Measurements from ENCODE around the gene TNFAIP8L3. TPM values are rescaled to one million over a fixed set of nuclear protein-coding genes. Genes with fewer than 3 reads are reported as not detected.
A peak's percentile ranks its signal among the peaks of the same experiment; 100 is the strongest.

The TNFAIP8L3 gene
- total and polyA plus RNA-seq, 2 donors = 0.47 to 4.7 TPM

DNA sequence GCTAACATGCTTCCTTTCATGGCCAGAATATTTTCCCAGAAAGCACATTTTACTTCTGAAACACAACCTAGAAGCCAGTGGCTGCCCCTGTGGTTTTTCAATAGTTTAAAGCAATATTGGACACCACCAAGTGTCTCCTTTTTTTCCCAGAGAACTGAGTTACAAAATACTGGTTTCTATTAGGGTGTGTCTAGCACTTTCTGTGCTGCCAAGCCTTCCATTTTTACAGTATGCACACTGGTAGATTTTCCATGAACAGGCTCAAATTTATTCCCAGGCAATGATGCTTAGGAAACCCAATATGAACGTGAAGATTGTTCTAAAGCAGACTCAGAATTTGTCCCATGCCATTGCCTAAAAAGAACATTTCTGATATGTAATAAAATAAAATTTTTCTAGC lies 7.2 kb downstream of the TNFAIP8L3 start:
- no peaks in the 10 kb centered on the region for H3K9me3 ChIP-seq (ENCODE audit: control insufficient read depth in 2 of 2, insufficient read depth in 1 of 2, low read length in 1 of 2)
- DNase-seq (ENCODE audit: low read depth in 6 of 9, low spot score in 9 of 9) = no peak
- WGBS = 94% methylated on average over 1 of the region's 1 CpG
- H3K4me1 ChIP-seq (ENCODE audit: control insufficient read depth in 2 of 2, insufficient read depth in 2 of 2, low read length in 2 of 2) = no peaks in the 10 kb centered on the region
- no peak overlapping the region for H3K27ac ChIP-seq (ENCODE audit: low read depth in 1 of 2, low read length in 1 of 2)
- H3K36me3 ChIP-seq (ENCODE audit: control insufficient read depth in 2 of 2, insufficient read depth in 2 of 2, low read length in 1 of 2) = no peaks in the 10 kb centered on the region
- H3K4me3 ChIP-seq (ENCODE audit: low read length in 2 of 2) = no peak overlapping the region
- peaks cover 15 to 39% of the 10 kb centered on the region in 2 donors for H3K27me3 ChIP-seq (ENCODE audit: control insufficient read depth in 2 of 2, insufficient read depth in 1 of 2, low read length in 1 of 2)

DNA sequence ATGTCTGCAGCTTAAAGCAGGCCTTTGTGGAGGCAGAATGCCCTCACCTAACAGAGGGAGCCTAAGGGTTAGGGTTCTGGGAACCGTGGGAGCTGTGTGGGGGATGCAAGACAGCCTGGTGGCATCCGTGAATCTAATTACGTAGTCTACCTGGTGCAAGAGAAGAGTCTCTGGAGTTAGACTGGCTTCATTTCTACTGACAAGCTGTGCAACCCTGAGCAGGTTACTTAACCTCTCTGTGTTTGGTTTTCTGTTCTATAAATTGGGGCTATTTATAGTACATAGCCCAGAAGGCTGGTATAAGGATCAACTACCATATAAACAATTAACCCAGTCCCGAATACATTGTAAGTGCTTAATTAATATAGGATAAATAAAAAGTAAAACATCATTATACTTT lies 8.3 kb downstream of the TNFAIP8L3 start:
- no peak overlapping the region for H3K27ac ChIP-seq (ENCODE audit: low read depth in 1 of 2, low read length in 1 of 2)
- WGBS = 91% methylated on average over 4 of the region's 4 CpGs
- no peak overlapping the region for H3K4me3 ChIP-seq (ENCODE audit: low read length in 2 of 2)
- peaks cover 8 to 28% of the 10 kb centered on the region in 2 donors for H3K27me3 ChIP-seq (ENCODE audit: control insufficient read depth in 2 of 2, insufficient read depth in 1 of 2, low read length in 1 of 2)
- no peak for DNase-seq (ENCODE audit: low read depth in 6 of 9, low spot score in 9 of 9)
- H3K9me3 ChIP-seq (ENCODE audit: control insufficient read depth in 2 of 2, insufficient read depth in 1 of 2, low read length in 1 of 2) = no peaks in the 10 kb centered on the region
- H3K36me3 ChIP-seq (ENCODE audit: control insufficient read depth in 2 of 2, insufficient read depth in 2 of 2, low read length in 1 of 2) = no peaks in the 10 kb centered on the region
- no peaks in the 10 kb centered on the region for H3K4me1 ChIP-seq (ENCODE audit: control insufficient read depth in 2 of 2, insufficient read depth in 2 of 2, low read length in 2 of 2)

DNA sequence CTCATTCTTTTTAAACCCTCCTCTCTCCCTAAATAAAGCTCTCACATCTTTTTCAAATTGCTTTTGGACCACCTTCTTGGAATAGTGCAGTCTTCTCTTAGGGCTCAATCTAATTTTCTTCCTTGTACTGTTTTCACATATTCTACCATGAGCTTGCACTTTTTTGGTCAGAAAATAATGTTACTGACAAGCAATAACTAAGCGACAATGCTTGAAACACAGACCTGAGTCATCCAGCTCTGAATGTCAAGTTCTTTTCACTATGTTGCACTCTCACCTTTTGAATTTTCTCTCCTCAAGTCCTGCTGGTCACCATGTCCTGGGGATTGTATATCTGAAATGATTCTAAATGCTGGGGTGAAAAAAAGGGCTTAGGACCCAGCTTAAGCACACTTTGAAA lies 8.9 kb downstream of the TNFAIP8L3 start:
- no peak for DNase-seq (ENCODE audit: low read depth in 6 of 9, low spot score in 9 of 9)
- H3K4me1 ChIP-seq (ENCODE audit: control insufficient read depth in 2 of 2, insufficient read depth in 2 of 2, low read length in 2 of 2) = no peaks in the 10 kb centered on the region
- no peak overlapping the region for H3K27ac ChIP-seq (ENCODE audit: low read depth in 1 of 2, low read length in 1 of 2)
- H3K4me3 ChIP-seq (ENCODE audit: low read length in 2 of 2) = no peak overlapping the region
- no peaks in the 10 kb centered on the region for H3K9me3 ChIP-seq (ENCODE audit: control insufficient read depth in 2 of 2, insufficient read depth in 1 of 2, low read length in 1 of 2)
- peaks cover 4 to 21% of the 10 kb centered on the region in 2 donors for H3K27me3 ChIP-seq (ENCODE audit: control insufficient read depth in 2 of 2, insufficient read depth in 1 of 2, low read length in 1 of 2)
- 89% methylated on average over 1 of the region's 1 CpG for WGBS
- no peaks in the 10 kb centered on the region for H3K36me3 ChIP-seq (ENCODE audit: control insufficient read depth in 2 of 2, insufficient read depth in 2 of 2, low read length in 1 of 2)

DNA sequence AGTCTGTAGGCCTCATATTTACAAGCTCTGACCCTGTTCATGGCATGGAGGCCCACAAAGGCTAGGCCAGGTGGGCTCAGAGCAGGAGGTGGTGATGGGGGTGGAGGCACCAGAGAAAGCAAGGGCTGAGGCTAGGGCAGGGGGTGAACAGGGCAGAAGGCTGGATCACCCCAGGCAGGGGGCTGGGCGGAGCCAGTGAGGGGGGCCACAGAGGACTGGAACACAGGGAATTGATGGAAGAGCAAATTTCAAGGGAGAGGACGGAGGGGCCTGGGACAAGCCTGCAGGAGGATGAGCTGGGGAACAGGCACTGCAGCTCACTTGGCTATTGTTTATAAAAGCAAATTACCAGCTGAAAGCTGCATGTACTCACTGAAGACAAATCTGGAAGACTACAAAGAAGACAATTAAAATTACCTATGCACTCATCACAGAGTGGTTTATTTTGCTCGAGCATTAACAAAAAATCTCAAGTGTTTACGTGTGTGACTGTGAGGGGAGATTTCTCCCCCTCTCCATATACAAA lies 11.0 kb downstream of the TNFAIP8L3 start:
- no peaks in the 10 kb centered on the region for H3K9me3 ChIP-seq (ENCODE audit: control insufficient read depth in 2 of 2, insufficient read depth in 1 of 2, low read length in 1 of 2)
- H3K4me1 ChIP-seq (ENCODE audit: control insufficient read depth in 2 of 2, insufficient read depth in 2 of 2, low read length in 2 of 2) = no peaks in the 10 kb centered on the region
- H3K4me3 ChIP-seq (ENCODE audit: low read length in 2 of 2) = no peak overlapping the region
- no peak overlapping the region for H3K27ac ChIP-seq (ENCODE audit: low read depth in 1 of 2, low read length in 1 of 2)
- DNase-seq (ENCODE audit: low read depth in 6 of 9, low spot score in 9 of 9) = no peak
- 98% methylated on average over 4 of the region's 4 CpGs for WGBS
- H3K36me3 ChIP-seq (ENCODE audit: control insufficient read depth in 2 of 2, insufficient read depth in 2 of 2, low read length in 1 of 2) = no peaks in the 10 kb centered on the region
- H3K27me3 ChIP-seq (ENCODE audit: control insufficient read depth in 2 of 2, insufficient read depth in 1 of 2, low read length in 1 of 2) = peaks cover 0 to 6% of the 10 kb centered on the region in 2 donors

DNA sequence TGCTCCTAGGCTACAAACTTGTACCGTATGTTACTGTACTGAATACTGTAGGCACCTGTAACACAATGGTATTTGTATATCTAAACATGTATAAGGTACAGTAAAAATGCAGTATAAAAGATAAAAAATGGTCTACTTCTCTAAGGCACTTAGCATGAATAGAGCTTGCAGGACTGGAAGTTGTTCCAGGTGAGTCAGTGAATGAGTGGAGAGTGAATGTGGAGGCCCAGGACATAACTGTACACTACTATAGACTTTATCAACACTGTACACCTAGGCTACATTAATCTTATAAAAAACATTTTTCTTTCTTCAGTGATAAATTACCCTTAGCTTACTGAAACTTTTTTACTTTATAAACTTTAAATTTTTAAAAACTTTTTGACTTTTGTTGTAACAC lies 12.5 kb downstream of the TNFAIP8L3 start:
- Histone ChIP-seq H3K27ac (ENCODE audit: low read depth in 1 of 2, low read length in 1 of 2) (no peak overlapping the region), H3K9me3 (ENCODE audit: control insufficient read depth in 2 of 2, insufficient read depth in 1 of 2, low read length in 1 of 2) (no peaks in the 10 kb centered on the region), H3K4me3 (ENCODE audit: low read length in 2 of 2) (no peak overlapping the region), H3K27me3 (ENCODE audit: control insufficient read depth in 2 of 2, insufficient read depth in 1 of 2, low read length in 1 of 2) (peaks cover 0 to 5% of the 10 kb centered on the region in 2 donors), H3K4me1 (ENCODE audit: control insufficient read depth in 2 of 2, insufficient read depth in 2 of 2, low read length in 2 of 2) (peaks cover 0 to 6% of the 10 kb centered on the region in 2 donors), H3K36me3 (ENCODE audit: control insufficient read depth in 2 of 2, insufficient read depth in 2 of 2, low read length in 1 of 2) (no peaks in the 10 kb centered on the region)
- DNase-seq (ENCODE audit: low read depth in 6 of 9, low spot score in 9 of 9) = no peak
- WGBS = 100% methylated on average over 1 of the region's 1 CpG

DNA sequence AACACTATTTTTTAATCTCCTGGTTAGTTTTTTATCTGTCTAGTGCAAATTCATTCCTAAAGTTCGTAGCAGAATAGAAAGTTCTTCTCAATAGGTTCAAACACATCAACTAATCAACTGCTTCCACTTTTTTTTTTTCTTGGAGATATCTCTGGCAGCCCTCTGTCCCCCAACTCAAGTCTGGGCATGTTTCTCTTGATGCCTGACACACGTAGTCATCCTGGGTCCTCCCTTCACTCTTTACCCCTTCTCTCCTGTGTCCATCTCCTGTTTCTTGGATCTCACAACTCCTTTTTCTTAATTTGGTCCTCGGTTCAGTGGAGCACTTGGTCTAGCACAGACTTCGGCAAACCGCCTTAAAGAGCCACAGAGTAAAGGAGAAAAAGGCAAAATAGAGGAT lies 14.4 kb downstream of the TNFAIP8L3 start:
- Histone ChIP-seq H3K9me3 (ENCODE audit: control insufficient read depth in 2 of 2, insufficient read depth in 1 of 2, low read length in 1 of 2) (no peaks in the 10 kb centered on the region), H3K27me3 (ENCODE audit: control insufficient read depth in 2 of 2, insufficient read depth in 1 of 2, low read length in 1 of 2) (no peaks in the 10 kb centered on the region), H3K27ac (ENCODE audit: low read depth in 1 of 2, low read length in 1 of 2) (no peak overlapping the region), H3K36me3 (ENCODE audit: control insufficient read depth in 2 of 2, insufficient read depth in 2 of 2, low read length in 1 of 2) (no peaks in the 10 kb centered on the region), H3K4me1 (ENCODE audit: control insufficient read depth in 2 of 2, insufficient read depth in 2 of 2, low read length in 2 of 2) (peaks cover 0 to 11% of the 10 kb centered on the region in 2 donors), H3K4me3 (ENCODE audit: low read length in 2 of 2) (no peak overlapping the region)
- WGBS = 95% methylated on average over 5 of the region's 5 CpGs
- no peak for DNase-seq (ENCODE audit: low read depth in 6 of 9, low spot score in 9 of 9)

DNA sequence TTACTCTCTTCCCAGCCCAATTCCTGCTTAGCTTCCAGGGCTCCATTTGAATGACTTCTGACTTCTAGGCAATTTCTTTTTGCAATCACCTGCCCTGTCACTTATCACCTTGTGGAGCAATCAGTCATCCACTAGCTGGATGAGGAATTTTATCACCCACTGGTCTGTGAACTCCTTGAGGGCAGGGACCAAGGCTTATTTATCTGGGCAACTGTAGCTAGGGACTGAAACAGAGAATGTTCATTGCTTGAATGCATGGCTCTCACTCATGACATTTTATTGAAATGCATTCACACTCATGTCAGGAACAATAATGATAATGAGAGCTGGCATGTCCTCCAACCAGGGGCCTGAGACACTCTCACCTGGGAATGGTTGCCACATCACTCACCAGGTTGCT lies 15.5 kb downstream of the TNFAIP8L3 start:
- Histone ChIP-seq H3K36me3 (ENCODE audit: control insufficient read depth in 2 of 2, insufficient read depth in 2 of 2, low read length in 1 of 2) (no peaks in the 10 kb centered on the region), H3K4me1 (ENCODE audit: control insufficient read depth in 2 of 2, insufficient read depth in 2 of 2, low read length in 2 of 2) (peaks cover 0 to 11% of the 10 kb centered on the region in 2 donors), H3K27me3 (ENCODE audit: control insufficient read depth in 2 of 2, insufficient read depth in 1 of 2, low read length in 1 of 2) (no peaks in the 10 kb centered on the region), H3K27ac (ENCODE audit: low read depth in 1 of 2, low read length in 1 of 2) (no peak overlapping the region), H3K4me3 (ENCODE audit: low read length in 2 of 2) (no peak overlapping the region), H3K9me3 (ENCODE audit: control insufficient read depth in 2 of 2, insufficient read depth in 1 of 2, low read length in 1 of 2) (no peaks in the 10 kb centered on the region)
- no peak for DNase-seq (ENCODE audit: low read depth in 6 of 9, low spot score in 9 of 9)

DNA sequence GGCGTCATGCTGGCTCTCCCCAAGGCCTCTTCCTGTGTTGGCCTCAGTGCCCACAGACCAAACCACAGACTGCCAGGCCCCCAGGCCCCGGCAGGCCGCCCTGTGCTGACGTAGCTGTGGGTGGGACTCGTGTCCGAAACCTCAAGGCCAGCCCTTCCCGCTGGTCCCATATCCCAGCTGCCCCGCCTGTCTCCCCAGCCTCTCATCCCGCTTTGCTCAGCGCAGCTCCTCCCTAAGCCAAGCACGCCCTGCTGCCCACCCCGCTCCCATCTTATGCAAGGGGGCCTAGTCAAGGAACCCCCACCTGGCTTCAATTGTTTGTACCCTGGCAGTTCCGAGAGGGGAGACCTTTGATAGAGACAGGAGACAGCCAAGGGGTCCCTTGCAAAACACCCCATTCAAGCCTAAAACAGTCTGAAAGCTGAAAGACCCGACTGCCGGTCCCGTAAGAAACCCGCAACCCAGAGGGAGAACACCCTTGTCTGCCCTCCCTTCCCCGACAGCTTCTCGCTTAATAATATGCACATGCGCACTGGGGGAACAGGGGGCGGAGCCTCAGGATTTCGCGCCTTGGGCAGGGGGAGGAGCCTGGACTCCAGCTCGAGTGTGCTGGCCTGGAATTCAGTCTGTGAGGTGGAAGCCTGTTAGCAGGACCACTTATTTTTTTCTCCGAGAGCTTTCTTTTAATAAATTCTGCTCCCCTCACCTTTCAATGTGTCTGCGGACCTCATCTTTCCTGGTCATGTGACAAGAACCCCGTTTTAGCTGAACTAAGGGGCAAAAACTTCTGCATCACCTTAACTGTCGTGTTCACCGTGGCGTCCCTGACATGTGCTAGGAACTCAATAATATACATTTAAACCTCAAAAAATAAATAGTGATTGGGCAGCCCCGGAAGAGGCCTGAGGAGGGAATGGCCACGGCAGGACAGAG lies 17.2 kb downstream of the TNFAIP8L3 start:
- WGBS = 44% methylated on average over 32 of the region's 32 CpGs
- no peak overlapping the region for H3K27ac ChIP-seq (ENCODE audit: low read depth in 1 of 2, low read length in 1 of 2)

DNA sequence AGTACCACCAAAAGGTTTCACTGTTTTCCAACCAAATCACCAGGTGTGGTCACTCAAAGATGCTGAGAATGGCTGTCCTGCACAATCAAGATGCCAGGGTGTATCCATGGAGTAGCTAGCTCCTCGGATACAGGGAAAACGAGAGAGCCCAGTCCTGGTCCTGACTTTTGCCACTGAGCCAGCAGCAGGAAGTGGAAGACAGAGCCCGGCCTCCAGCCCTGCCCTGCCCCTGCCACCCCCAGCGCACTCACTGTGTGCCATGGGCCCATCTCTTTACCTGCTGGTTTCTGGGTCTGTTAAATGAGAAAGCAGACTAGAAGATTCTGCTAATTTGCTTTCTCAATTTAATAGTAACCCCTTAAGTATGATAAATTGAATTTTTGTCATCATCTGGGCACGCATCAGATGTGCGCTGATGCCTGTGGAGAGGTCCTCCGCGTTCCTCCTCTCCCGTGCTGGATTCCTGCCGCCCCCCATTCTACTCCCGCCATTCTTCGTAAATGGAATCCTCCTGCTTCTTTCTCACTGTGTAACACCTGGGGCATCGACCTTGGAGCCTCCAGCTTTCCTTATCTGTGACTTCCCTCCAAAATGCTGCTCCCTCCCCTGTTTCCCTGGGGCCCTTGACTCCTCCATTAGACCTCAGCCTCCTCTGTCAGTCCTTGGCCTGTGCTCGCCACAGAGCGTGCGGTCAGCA lies 18.0 kb downstream of the TNFAIP8L3 start:
- no peaks in the 10 kb centered on the region for H3K36me3 ChIP-seq (ENCODE audit: control insufficient read depth in 2 of 2, insufficient read depth in 2 of 2, low read length in 1 of 2)
- 87% methylated on average over 16 of the region's 16 CpGs for WGBS
- H3K27ac ChIP-seq (ENCODE audit: low read depth in 1 of 2, low read length in 1 of 2) = no peak overlapping the region
- DNase-seq (ENCODE audit: low read depth in 6 of 9, low spot score in 9 of 9) = no peak
- H3K4me3 ChIP-seq (ENCODE audit: low read length in 2 of 2) = peak overlapping the region in 1 of 2 donors; percentile 46
- peaks cover 0 to 11% of the 10 kb centered on the region in 2 donors for H3K4me1 ChIP-seq (ENCODE audit: control insufficient read depth in 2 of 2, insufficient read depth in 2 of 2, low read length in 2 of 2)
- no peaks in the 10 kb centered on the region for H3K9me3 ChIP-seq (ENCODE audit: control insufficient read depth in 2 of 2, insufficient read depth in 1 of 2, low read length in 1 of 2)
- no peaks in the 10 kb centered on the region for H3K27me3 ChIP-seq (ENCODE audit: control insufficient read depth in 2 of 2, insufficient read depth in 1 of 2, low read length in 1 of 2)

More for the DNA sequence above, 17.2 kb downstream of the TNFAIP8L3 start:
- no peaks in the 10 kb centered on the region for H3K27me3 ChIP-seq (ENCODE audit: control insufficient read depth in 2 of 2, insufficient read depth in 1 of 2, low read length in 1 of 2)
- DNase-seq (ENCODE audit: low read depth in 6 of 9, low spot score in 9 of 9) = peak; percentile 50 to 89 (median 64)
- peak overlapping the region; percentile 31 to 46 for H3K4me3 ChIP-seq (ENCODE audit: low read length in 2 of 2)
- peaks cover 0 to 11% of the 10 kb centered on the region in 2 donors for H3K4me1 ChIP-seq (ENCODE audit: control insufficient read depth in 2 of 2, insufficient read depth in 2 of 2, low read length in 2 of 2)
- H3K36me3 ChIP-seq (ENCODE audit: control insufficient read depth in 2 of 2, insufficient read depth in 2 of 2, low read length in 1 of 2) = no peaks in the 10 kb centered on the region
- no peaks in the 10 kb centered on the region for H3K9me3 ChIP-seq (ENCODE audit: control insufficient read depth in 2 of 2, insufficient read depth in 1 of 2, low read length in 1 of 2)
